GM12891 (cell line): ENCODE data around the gene PALM3.
"Not testable (repeated sequence)": the region's sequence is repeated elsewhere in the genome, so short reads cannot be mapped to it uniquely, and the experiment has no call there.

Experiments used
- DNase-seq: peaks from one replicate; pipeline ENCODE4 v3.0.0; 2011; ENCODE audit warnings: low spot score; ENCODE audit not compliant: insufficient read length
- FAIRE-seq: peaks from 2 replicates; lab custom pipeline; 2011; peaks lifted over from hg19 to GRCh38; lab: Jason Lieb, UNC
- PAX5 ChIP-seq: IDR thresholded peaks from 2 replicates; pipeline ENCODE4 v1.6.1; 2011; ENCODE audit warnings: low read length, moderate library complexity, mild to moderate bottlenecking; ENCODE audit not compliant: insufficient read depth, severe bottlenecking
- POLR2A ChIP-seq: IDR thresholded peaks from 2 replicates; pipeline ENCODE4 v1.6.1; 2011; ENCODE audit warnings: low read depth, low read length, control low read depth
- POLR2AphosphoS5 ChIP-seq: IDR thresholded peaks from 2 replicates; pipeline ENCODE4 v1.6.1; 2011; ENCODE audit warnings: low read depth, low read length, control low read depth
- POU2F2 ChIP-seq: IDR thresholded peaks from 2 replicates; pipeline ENCODE4 v1.6.1; 2011; ENCODE audit warnings: low read depth, mild to moderate bottlenecking, control low read depth, low read length, moderate library complexity
- SPI1 ChIP-seq: IDR thresholded peaks from 2 replicates; pipeline ENCODE4 v1.6.1; 2011; ENCODE audit warnings: low read depth, low read length, control low read depth
- TAF1 ChIP-seq: IDR thresholded peaks from 2 replicates; pipeline ENCODE4 v1.6.1; 2011; ENCODE audit warnings: low read depth, low read length, control low read depth

PALM3 gene

GRCh38 chr19:14039181-14039580 lies 22.7 kb downstream of the PALM3 start:
- no peak for TF ChIP-seq POLR2A
- TF ChIP-seq SPI1 = no peak
- no peak for TF ChIP-seq PAX5
- no peak for TF ChIP-seq POLR2AphosphoS5
- DNase-seq = no peak
- peak; percentile 23 for FAIRE-seq

GRCh38 chr19:14035706-14036105 lies 26.2 kb downstream of the PALM3 start:
- TF ChIP-seq SPI1 = no peak
- TF ChIP-seq POLR2A = no peak
- TF ChIP-seq POLR2AphosphoS5 = no peak
- TF ChIP-seq POU2F2 = no peak
- TF ChIP-seq PAX5 = no peak
- TF ChIP-seq TAF1 = no peak
- DNase-seq (no peak), FAIRE-seq (no peak)

- FAIRE-seq, DNase-seq: not testable (repeated sequence)
Measured at GRCh38 chr19:14035159-14035558, 26.7 kb downstream of the PALM3 start.

GRCh38 chr19:14033946-14034345 lies 27.9 kb downstream of the PALM3 start:
- FAIRE-seq = no peak
- TF ChIP-seq POU2F2 (no peak), POLR2A (no peak), POLR2AphosphoS5 (no peak), TAF1 (no peak), PAX5 (no peak), SPI1 (no peak)
- DNase-seq = no peak

- TF ChIP-seq POLR2AphosphoS5 (0 out of 2 replicates have a peak, but pooled peaks have one; percentile 35), SPI1 (0 out of 2 replicates have a peak, but pooled peaks have one; percentile 12), POLR2A (peak; percentile 54), POU2F2 (0 out of 2 replicates have a peak, but pooled peaks have one; percentile 45), PAX5 (no peak), TAF1 (no peak; the same call in 1 of the 2 replicates)
- peak; percentile 82 for FAIRE-seq
Measured at GRCh38 chr19:14031719-14032480, 30.0 kb downstream of the PALM3 start, which contains the start of gene IL27RA. IL27RA (plus strand) TSS chr19:14031762; CDS start chr19:14031873, 111 bp downstream.

GRCh38 chr19:14030997-14031718 lies 30.7 kb downstream of the PALM3 start:
- no peak for TF ChIP-seq SPI1
- TF ChIP-seq PAX5 = no peak
- no peak for TF ChIP-seq POLR2A
- TF ChIP-seq POU2F2 = no peak
- no peak for TF ChIP-seq POLR2AphosphoS5
- no peak for TF ChIP-seq TAF1
- FAIRE-seq (no peak), DNase-seq (no peak)

More at GRCh38 chr19:14031719-14032480, 30.0 kb downstream of the PALM3 start, which contains the start of gene IL27RA:
- DNase-seq = peak; percentile 77

GRCh38 chr19:14028901-14029300 lies 33.0 kb downstream of the PALM3 start:
- TF ChIP-seq PAX5 = no peak
- no peak for TF ChIP-seq SPI1
- TF ChIP-seq POU2F2 = no peak
- TF ChIP-seq POLR2A = no peak
- no peak for TF ChIP-seq TAF1
- TF ChIP-seq POLR2AphosphoS5 = no peak
- DNase-seq (no peak), FAIRE-seq (no peak)

- TF ChIP-seq POLR2A (no peak), SPI1 (no peak), POLR2AphosphoS5 (no peak), TAF1 (no peak), POU2F2 (no peak), PAX5 (no peak)
- FAIRE-seq = no peak
Measured at GRCh38 chr19:14027856-14028450, 33.9 kb downstream of the PALM3 start, which contains the start of gene RLN3. RLN3 (plus strand) TSS chr19:14028148; CDS start chr19:14028205, 57 bp downstream.

GRCh38 chr19:14026652-14027192 lies 35.2 kb downstream of the PALM3 start:
- not testable (repeated sequence) for FAIRE-seq, DNase-seq

More at GRCh38 chr19:14027856-14028450, 33.9 kb downstream of the PALM3 start, which contains the start of gene RLN3:
- DNase-seq = no peak
